Psoas muscle (tissue), 8 donors: ENCODE data around the gene DARS2. TPM values are rescaled to one million over a fixed set of nuclear protein-coding genes. Genes with fewer than 3 reads are reported as not detected.
"Not testable (repeated sequence)": the region's sequence is repeated elsewhere in the genome, so short reads cannot be mapped to it uniquely, and the experiment has no call there.

ENCODE experiments used
- ATAC-seq, 4 donors: fragments of 200-7000 bp; cut with Tn5 transposase; one replicate each; pipeline ENCODE4 v1.9.1; 2020; ENCODE audit warnings: moderate library complexity in 3 of 4, mild to moderate bottlenecking in 2 of 4
- DNase-seq, 2 donors: peaks; one replicate each; pipeline ENCODE4 v3.0.0-alpha.2; 2020
- H3K27ac ChIP-seq: fragments of 200-600 bp; one replicate; pipeline ENCODE4 v1.8.0; 2022
- H3K27me3 ChIP-seq, 3 donors: fragments of 200-600 bp in 1 of 3; one replicate each; pipeline versions ENCODE4 v1.6.1 to v1.8.0; 2013 to 2022; ENCODE audit warnings: low read length in 2 of 3, mild to moderate bottlenecking in 2 of 3, moderate library complexity in 1 of 3; ENCODE audit not compliant: insufficient read depth in 3 of 3
- H3K36me3 ChIP-seq, 2 donors: fragments of 200-600 bp in 1 of 2; one replicate each; pipeline versions ENCODE4 v1.6.1 to v1.8.0; 2013 to 2022; ENCODE audit warnings: low read depth in 1 of 2, mild to moderate bottlenecking in 1 of 2, moderate library complexity in 1 of 2; ENCODE audit not compliant: insufficient read depth in 1 of 2
- H3K4me1 ChIP-seq: fragments of 200-600 bp; one replicate; pipeline ENCODE4 v1.8.0; 2022
- H3K4me3 ChIP-seq: fragments of 200-600 bp; one replicate; pipeline ENCODE4 v1.8.0; 2022; ENCODE audit warnings: mild to moderate bottlenecking
- H3K9me3 ChIP-seq: fragments of 200-600 bp; one replicate; pipeline ENCODE4 v1.8.0; 2022
- CTCF ChIP-seq: fragments of 200-600 bp; IDR thresholded peaks from one replicate; pipeline ENCODE4 v1.8.0; 2022; ENCODE audit warnings: antibody characterized with exemption
- WGBS, 3 donors: extraction: QIAGEN DNeasy Blood & Tissue Kit; methylation state at CpG; one replicate each; pipeline versions ENCODE4 v1.1.6 to v1.1.7; 2013; 5-methylcytosine and 5-hydroxymethylcytosine counted together
- intact Hi-C, 2 donors: fragments of 100-400 bp; cut with DNase I; formaldehyde crosslinking; loops; one replicate each; pipeline versions ENCODE4 v1.11.0 to v1.14.2; 2022
- polyA plus RNA-seq, 3 donors: library from polyadenylated mRNA; stranded (reverse); fragments of 200-250 nt; gene quantifications; one replicate each; pipeline ENCODE4 v1.2.3, GENCODE V29; 2013
- total RNA-seq, 4 donors: library from RNA; stranded (reverse); fragmentation: NEBNext Ultra II Directional in 2 of 4; extraction: Animal tissue kit (Norgen Biotek cat#: 25700) in 2 of 4; gene quantifications; one replicate each; pipeline versions ENCODE4 v1.2.1 to v1.2.4, GENCODE V29; 2021 to 2023
- donor health status: healthy with polysubstance abuse.
- donor health status: DM: no; HTN: no; CAD: no; lungs with moderate emphysema.
- donor health status: Bipolar disorder and iron deficiency.
- donor health status: healthy.
- donor health status: DM: yes; HTN: yes; CAD: no.
- donor health status: DM: no; HTN: no; CAD: no.
- donor health status: DM: no; HTN: no; CAD: no.
- donor health status: DM: yes; HTN: yes; CAD: no.

DARS2 gene
- total and polyA plus RNA-seq, 7 donors: 4.5 to 14.3 (median 7.3) TPM

GRCh38 chr1:173789841-173790240 lies 34.6 kb upstream of the DARS2 start:
- ATAC-seq (no peak), DNase-seq (no peak)
- H3K4me1 ChIP-seq: no peaks in the 10 kb centered on the region
- TF ChIP-seq CTCF: no peak
- 97 to 99% (median 98%) methylated on average over 2 of the region's 2 CpGs for WGBS, 3 donors
- peaks cover 0 to 29% of the 10 kb centered on the region in 2 donors for H3K36me3 ChIP-seq
- intact Hi-C loops: loop anchor here in 1 of 2 donors (10.0 kb wide), 1 partner anchor 355 kb away; no protein-coding TSS in a partner anchor
- no peaks in the 10 kb centered on the region for H3K27me3 ChIP-seq
- no peak overlapping the region for H3K4me3 ChIP-seq
- H3K27ac ChIP-seq: no peak overlapping the region
- H3K9me3 ChIP-seq: no peaks in the 10 kb centered on the region

GRCh38 chr1:173798078-173798477 lies 26.4 kb upstream of the DARS2 start:
- no peaks in the 10 kb centered on the region for H3K27me3 ChIP-seq
- intact Hi-C loops: loop anchor here in 1 of 2 donors (10.0 kb wide), 1 partner anchor 363 kb away; no protein-coding TSS in a partner anchor
- H3K36me3 ChIP-seq: peaks cover 0 to 26% of the 10 kb centered on the region in 2 donors
- no peak overlapping the region for H3K4me3 ChIP-seq
- DNase-seq (no peak), ATAC-seq (no peak)
- no peak overlapping the region for H3K27ac ChIP-seq
- no peak for TF ChIP-seq CTCF
- no peaks in the 10 kb centered on the region for H3K4me1 ChIP-seq
- H3K9me3 ChIP-seq: peaks cover 6% of the 10 kb centered on the region

GRCh38 chr1:173799995-173800394 lies 24.5 kb upstream of the DARS2 start:
- H3K9me3 ChIP-seq: not testable (repeated sequence)

GRCh38 chr1:173802961-173803360 lies 21.5 kb upstream of the DARS2 start:
- Histone ChIP-seq H3K27me3 (no peaks in the 10 kb centered on the region), H3K36me3 (peaks cover 0 to 54% of the 10 kb centered on the region in 2 donors), H3K4me1 (no peaks in the 10 kb centered on the region), H3K9me3 (no peaks in the 10 kb centered on the region), H3K27ac (no peak overlapping the region), H3K4me3 (no peak overlapping the region)
- TF ChIP-seq CTCF: no peak
- 95 to 98% (median 97%) methylated on average over 2 of the region's 2 CpGs for WGBS, 3 donors
- DNase-seq: no peak
- intact Hi-C loops: no loop called here
- no peak for ATAC-seq

More at GRCh38 chr1:173799995-173800394, 24.5 kb upstream of the DARS2 start:
- not testable (repeated sequence) for H3K27me3 ChIP-seq, H3K4me1 ChIP-seq, ATAC-seq, DNase-seq, H3K4me3 ChIP-seq, H3K27ac ChIP-seq
- 96 to 100% (median 98%) methylated on average over 1 of the region's 1 CpG for WGBS, 3 donors
- peaks cover 0 to 28% of the 10 kb centered on the region in 2 donors for H3K36me3 ChIP-seq
- intact Hi-C loops: loop anchor here in 1 of 2 donors (10.0 kb wide), 1 partner anchor 365 kb away; no protein-coding TSS in a partner anchor

GRCh38 chr1:173813654-173814053 lies 10.8 kb upstream of the DARS2 start:
- ATAC-seq, H3K9me3 ChIP-seq, H3K27ac ChIP-seq, H3K4me1 ChIP-seq, DNase-seq, H3K27me3 ChIP-seq, H3K4me3 ChIP-seq: not testable (repeated sequence)
- H3K36me3 ChIP-seq: peaks cover 0 to 23% of the 10 kb centered on the region in 2 donors
- intact Hi-C loops: loop anchor here in 1 of 2 donors (5.0 kb wide), 1 partner anchor 36 kb away; no protein-coding TSS in a partner anchor
- WGBS, 3 donors: 97 to 99% (median 98%) methylated on average over 5 of the region's 5 CpGs

- intact Hi-C loops: no loop called here
- WGBS, 3 donors: 89 to 95% (median 92%) methylated on average over 1 of the region's 1 CpG
Observed at GRCh38 chr1:173818459-173818858, 6.0 kb upstream of the DARS2 start.

More at GRCh38 chr1:173818459-173818858, 6.0 kb upstream of the DARS2 start:
- DNase-seq (no peak), ATAC-seq (no peak)
- H3K27me3 ChIP-seq: no peaks in the 10 kb centered on the region
- peaks cover 0 to 21% of the 10 kb centered on the region in 2 donors for H3K36me3 ChIP-seq
- H3K4me1 ChIP-seq: peaks cover 2% of the 10 kb centered on the region
- H3K9me3 ChIP-seq: no peaks in the 10 kb centered on the region
- H3K27ac ChIP-seq: no peak overlapping the region
- H3K4me3 ChIP-seq: no peak overlapping the region
- TF ChIP-seq CTCF: no peak
